Keratinocyte (primary cell): ENCODE measurements around the gene LARGE1. TPM values are rescaled to one million over a fixed set of nuclear protein-coding genes. Genes with fewer than 3 reads are reported as not detected.

Experiments used
- DNase-seq: peaks from one replicate; pipeline ENCODE4 v3.0.0-alpha.2; 2011; ENCODE audit warnings: low read depth, missing footprints, low spot score
- FAIRE-seq: peaks from 2 replicates; lab custom pipeline; 2011; peaks lifted over from hg19 to GRCh38; lab: Jason Lieb, UNC
- H2AFZ ChIP-seq: 2 replicates; pipeline ENCODE4 v1.6.0; 2012; ENCODE audit warnings: low read length, control low read depth, inconsistent platforms; ENCODE audit not compliant: control insufficient read depth
- H3K27ac ChIP-seq: 2 replicates; pipeline ENCODE4 v1.5.1; 2011; ENCODE audit warnings: low read length; ENCODE audit not compliant: control insufficient read depth, insufficient read depth
- H3K27me3 ChIP-seq: 3 replicates; pipeline ENCODE4 v1.6.0; 2011; ENCODE audit warnings: low read length; ENCODE audit not compliant: control insufficient read depth, insufficient read depth; ENCODE audit errors: extremely low read depth
- H3K36me3 ChIP-seq, 2 experiments: 2 replicates in 1 of 2; 3 replicates in 1 of 2; pipeline ENCODE4 v1.5.1; 2011; ENCODE audit warnings: low read length in 2 of 2, mild to moderate bottlenecking in 1 of 2; ENCODE audit not compliant: control insufficient read depth in 2 of 2, insufficient read depth in 2 of 2; ENCODE audit errors: extremely low read depth in 1 of 2
- H3K4me1 ChIP-seq: 3 replicates; pipeline ENCODE4 v1.5.1; 2011; ENCODE audit warnings: low read length; ENCODE audit not compliant: control insufficient read depth, insufficient read depth; ENCODE audit errors: extremely low read depth
- H3K4me2 ChIP-seq: 3 replicates; pipeline ENCODE4 v1.6.0; 2011; ENCODE audit warnings: low read depth, low read length; ENCODE audit not compliant: control insufficient read depth, insufficient read depth; ENCODE audit errors: extremely low read depth
- H3K4me3 ChIP-seq, 3 experiments: fragments of 200-600 bp in 1 of 3; sonication (generic) in 1 of 3; 2 replicates in 2 of 3; 3 replicates in 1 of 3; pipeline ENCODE4 v1.5.1; 2011 to 2016; ENCODE audit warnings: low read length in 3 of 3, mild to moderate bottlenecking in 3 of 3, control low read depth in 2 of 3, inconsistent platforms in 1 of 3, low read depth in 1 of 3, mixed read lengths in 1 of 3, mixed run types in 1 of 3, moderate library complexity in 1 of 3; ENCODE audit not compliant: control insufficient read depth in 2 of 3, insufficient read depth in 2 of 3; ENCODE audit errors: extremely low read depth in 1 of 3
- H3K79me2 ChIP-seq: 2 replicates; pipeline ENCODE4 v1.6.0; 2012; ENCODE audit warnings: low read length; ENCODE audit not compliant: control insufficient read depth, insufficient read depth
- H3K9ac ChIP-seq: 3 replicates; pipeline ENCODE4 v1.6.0; 2011; ENCODE audit warnings: low read length; ENCODE audit not compliant: control insufficient read depth, insufficient read depth; ENCODE audit errors: extremely low read depth
- H3K9me1 ChIP-seq: 3 replicates; pipeline ENCODE4 v1.6.0; 2011; ENCODE audit warnings: low read length; ENCODE audit not compliant: control insufficient read depth, insufficient read depth; ENCODE audit errors: extremely low read depth
- H3K9me3 ChIP-seq: 2 replicates; pipeline ENCODE4 v1.5.1; 2012; ENCODE audit warnings: low read depth, low read length; ENCODE audit not compliant: control insufficient read depth
- H4K20me1 ChIP-seq: 3 replicates; pipeline ENCODE4 v1.6.0; 2011; ENCODE audit warnings: low read length; ENCODE audit not compliant: control insufficient read depth, insufficient read depth; ENCODE audit errors: extremely low read depth
- EZH2 ChIP-seq: IDR thresholded peaks from one replicate; pipeline ENCODE4 v1.6.1; 2012; ENCODE audit warnings: inconsistent platforms, mild to moderate bottlenecking, low read length, moderate library complexity
- dilution Hi-C: fragments of 300-500 bp; cut with MboI; formaldehyde crosslinking; loops from one replicate; pipeline ENCODE4 v1.7.0; 2020; ENCODE audit warnings: low sequenced_read_pairs; ENCODE audit not compliant: extremely low pct_ligation_motif_present
- polyA plus RNA-seq, 5 experiments: library from polyadenylated mRNA; depleted of rRNA in 3 of 5; stranded (reverse) in 3 of 5; stranded (forward) in 1 of 5; unstranded in 1 of 5; fragments of >200 nt; gene quantifications; 1 replicate in 1 of 5; 2 replicates in 3 of 5; 3 replicates in 1 of 5; pipeline versions ENCODE4 v1.2.1 to v1.2.3, GENCODE V29; 2011 to 2012; ENCODE audit warnings: missing spikeins in 2 of 5, low read depth in 1 of 5, low replicate concordance in 1 of 5
- TF ChIP-seq, protein P1 (sequence below), 3 experiments: IDR thresholded peaks in 1 of 3; conservative IDR thresholded peaks in 1 of 3; optimal IDR thresholded peaks in 1 of 3; 2 replicates in 2 of 3; 3 replicates in 1 of 3; pipeline versions ENCODE3 to v1.5.1; 2011; ENCODE audit warnings: low read length in 3 of 3, mild to moderate bottlenecking in 3 of 3, moderate library complexity in 2 of 3, control low read depth in 1 of 3, inconsistent platforms in 1 of 3; ENCODE audit not compliant: insufficient read depth in 2 of 3; ENCODE audit errors: extremely low read depth in 1 of 3

LARGE1 gene
- polyA plus RNA-seq, 1 donor (not counting 4 experiments of a cell fraction or from before 2014, with no cell fraction given) = 4.5 TPM

DNA sequence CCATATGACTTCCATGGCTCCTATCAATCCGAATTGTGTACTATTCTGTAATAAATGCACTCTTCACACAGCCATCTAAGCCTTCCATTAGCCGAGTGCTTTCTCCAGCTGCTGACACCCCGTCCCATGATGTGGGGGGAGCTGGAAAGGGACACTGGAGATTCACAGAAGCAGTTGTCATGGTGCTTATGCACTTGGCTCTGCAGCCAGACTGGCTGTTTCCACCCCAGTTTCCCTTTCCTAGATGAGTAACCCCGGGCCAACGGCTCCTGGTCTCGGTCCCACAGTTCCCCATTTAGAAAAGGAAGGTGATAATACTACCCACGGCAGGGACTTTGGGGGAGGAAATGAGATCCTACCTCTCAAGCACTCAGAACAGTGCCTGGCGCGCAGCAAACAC is 617.2 kb downstream of the LARGE1 start:
- Histone ChIP-seq H4K20me1 (no peaks in the 10 kb centered on the region), H3K9me3 (no peaks in the 10 kb centered on the region), H3K36me3 (no peaks in the 10 kb centered on the region), H3K9me1 (no peaks in the 10 kb centered on the region), H3K9ac (no peak overlapping the region), H3K4me3 (no peak overlapping the region), H3K4me2 (no peak overlapping the region), H3K79me2 (no peaks in the 10 kb centered on the region), H2AFZ (no peak overlapping the region), H3K4me1 (no peaks in the 10 kb centered on the region), H3K27me3 (no peaks in the 10 kb centered on the region), H3K27ac (no peak overlapping the region)
- no peak for DNase-seq
- TF ChIP-seq EZH2 = no peak
- TF ChIP-seq, protein P1, sequence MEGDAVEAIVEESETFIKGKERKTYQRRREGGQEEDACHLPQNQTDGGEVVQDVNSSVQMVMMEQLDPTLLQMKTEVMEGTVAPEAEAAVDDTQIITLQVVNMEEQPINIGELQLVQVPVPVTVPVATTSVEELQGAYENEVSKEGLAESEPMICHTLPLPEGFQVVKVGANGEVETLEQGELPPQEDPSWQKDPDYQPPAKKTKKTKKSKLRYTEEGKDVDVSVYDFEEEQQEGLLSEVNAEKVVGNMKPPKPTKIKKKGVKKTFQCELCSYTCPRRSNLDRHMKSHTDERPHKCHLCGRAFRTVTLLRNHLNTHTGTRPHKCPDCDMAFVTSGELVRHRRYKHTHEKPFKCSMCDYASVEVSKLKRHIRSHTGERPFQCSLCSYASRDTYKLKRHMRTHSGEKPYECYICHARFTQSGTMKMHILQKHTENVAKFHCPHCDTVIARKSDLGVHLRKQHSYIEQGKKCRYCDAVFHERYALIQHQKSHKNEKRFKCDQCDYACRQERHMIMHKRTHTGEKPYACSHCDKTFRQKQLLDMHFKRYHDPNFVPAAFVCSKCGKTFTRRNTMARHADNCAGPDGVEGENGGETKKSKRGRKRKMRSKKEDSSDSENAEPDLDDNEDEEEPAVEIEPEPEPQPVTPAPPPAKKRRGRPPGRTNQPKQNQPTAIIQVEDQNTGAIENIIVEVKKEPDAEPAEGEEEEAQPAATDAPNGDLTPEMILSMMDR (optimal IDR thresholded peaks at IDR 0.05 in 1 of 3, IDR thresholded peaks at IDR 0.05 in 1 of 3, conservative IDR thresholded peaks at IDR 0.05 in 1 of 3; ENCODE audit: extremely low read depth in 1 of 3, insufficient read depth in 2 of 3, low read length in 3 of 3) = no peak
- dilution Hi-C loops = no loop called here
- no peak for FAIRE-seq

DNA sequence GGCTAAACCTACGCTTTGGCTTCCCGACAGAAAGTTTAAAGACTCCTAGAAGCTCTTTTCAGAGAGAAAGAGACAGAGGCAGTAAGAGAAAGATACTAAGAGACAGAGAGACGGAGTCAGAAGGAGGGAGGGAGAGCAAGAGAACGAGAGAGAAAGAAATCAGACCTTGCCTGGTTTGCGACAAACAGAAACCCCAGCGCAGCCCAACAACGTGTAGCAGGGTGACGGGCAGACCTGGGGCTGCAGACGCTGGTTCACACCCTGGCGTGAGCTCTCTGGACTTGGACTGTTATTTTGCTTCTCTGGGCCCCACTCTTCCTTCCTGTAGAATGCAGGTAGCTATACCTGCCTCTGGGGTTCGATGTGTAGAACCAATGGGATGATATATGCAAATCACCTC is 617.7 kb downstream of the LARGE1 start:
- Histone ChIP-seq H3K4me1 (no peaks in the 10 kb centered on the region), H2AFZ (no peak overlapping the region), H3K4me2 (no peak overlapping the region), H3K4me3 (no peak overlapping the region), H3K79me2 (no peaks in the 10 kb centered on the region), H3K27me3 (no peaks in the 10 kb centered on the region), H3K9ac (no peak overlapping the region), H3K9me1 (no peaks in the 10 kb centered on the region), H4K20me1 (no peaks in the 10 kb centered on the region), H3K9me3 (no peaks in the 10 kb centered on the region), H3K36me3 (no peaks in the 10 kb centered on the region), H3K27ac (no peak overlapping the region)
- dilution Hi-C loops = no loop called here
- FAIRE-seq (no peak), DNase-seq (no peak)
- TF ChIP-seq, protein P1 (optimal IDR thresholded peaks at IDR 0.05 in 1 of 3, IDR thresholded peaks at IDR 0.05 in 1 of 3, conservative IDR thresholded peaks at IDR 0.05 in 1 of 3; ENCODE audit: extremely low read depth in 1 of 3, insufficient read depth in 2 of 3, low read length in 3 of 3) = no peak
- no peak for TF ChIP-seq EZH2
